Esophagus (tissue), 2 donors: ENCODE measurements around the gene ACP1. TPM values are rescaled to one million over a fixed set of nuclear protein-coding genes. Genes with fewer than 3 reads are reported as not detected.

ENCODE experiments used
- H3K27ac ChIP-seq, 2 donors: one replicate each; pipeline ENCODE4 v1.5.1; 2013; ENCODE audit warnings: low read depth in 2 of 2, mild to moderate bottlenecking in 2 of 2, inconsistent platforms in 1 of 2, low read length in 1 of 2, moderate library complexity in 1 of 2
- H3K27me3 ChIP-seq, 2 donors: one replicate each; pipeline ENCODE4 v1.6.1; 2013; ENCODE audit warnings: low read length in 2 of 2, control low read depth in 1 of 2, mild to moderate bottlenecking in 1 of 2; ENCODE audit not compliant: insufficient read depth in 2 of 2, control insufficient read depth in 1 of 2
- H3K36me3 ChIP-seq, 2 donors: one replicate each; pipeline ENCODE4 v1.6.1; 2013; ENCODE audit warnings: low read length in 1 of 2; ENCODE audit not compliant: control insufficient read depth in 2 of 2, insufficient read depth in 2 of 2
- H3K4me1 ChIP-seq, 2 donors: one replicate each; pipeline ENCODE4 v1.6.1; 2013; ENCODE audit warnings: low read length in 1 of 2; ENCODE audit not compliant: control insufficient read depth in 2 of 2, insufficient read depth in 2 of 2
- H3K4me3 ChIP-seq, 2 donors: one replicate each; pipeline ENCODE4 v1.5.1; 2013; ENCODE audit warnings: low read length in 2 of 2, mild to moderate bottlenecking in 2 of 2, low read depth in 1 of 2, moderate library complexity in 1 of 2
- H3K9me3 ChIP-seq, 2 donors: one replicate each; pipeline ENCODE4 v1.6.1; 2013; ENCODE audit warnings: mild to moderate bottlenecking in 2 of 2, low read depth in 1 of 2, low read length in 1 of 2, moderate library complexity in 1 of 2; ENCODE audit not compliant: control insufficient read depth in 2 of 2, insufficient read depth in 1 of 2
- WGBS, 2 donors: extraction: QIAGEN DNeasy Blood & Tissue Kit; methylation state at CpG; one replicate each; pipeline ENCODE4 v1.1.7; 2013; 5-methylcytosine and 5-hydroxymethylcytosine counted together
- polyA plus RNA-seq, 2 donors: library from polyadenylated mRNA; stranded (reverse); fragments of 200-250 nt; gene quantifications; one replicate each; pipeline ENCODE4 v1.2.3, GENCODE V29; 2013
- donor health status: healthy with polysubstance abuse.
- donor health status: Bipolar disorder and iron deficiency.

The ACP1 gene
- polyA plus RNA-seq, 2 donors = 49.7 to 59.2 TPM

GRCh38 chr2:236993-237539 is 27.7 kb upstream of the ACP1 start:
- Histone ChIP-seq H3K9me3 (no peaks in the 10 kb centered on the region), H3K27ac (no peak overlapping the region), H3K4me1 (no peaks in the 10 kb centered on the region), H3K27me3 (no peaks in the 10 kb centered on the region), H3K36me3 (peaks cover 0 to 6% of the 10 kb centered on the region in 2 donors), H3K4me3 (no peak overlapping the region)
- WGBS, 2 donors = 92% methylated on average over 6 of the region's 6 CpGs

GRCh38 chr2:237878-238277 is 26.9 kb upstream of the ACP1 start:
- Histone ChIP-seq H3K4me3 (no peak overlapping the region), H3K9me3 (no peaks in the 10 kb centered on the region), H3K27ac (no peak overlapping the region), H3K36me3 (peaks cover 0 to 6% of the 10 kb centered on the region in 2 donors), H3K27me3 (no peaks in the 10 kb centered on the region), H3K4me1 (no peaks in the 10 kb centered on the region)
- 77 to 82% methylated on average over 6 of the region's 6 CpGs for WGBS, 2 donors

- Histone ChIP-seq H3K27me3 (no peaks in the 10 kb centered on the region), H3K27ac (no peak overlapping the region), H3K36me3 (peaks cover 0 to 6% of the 10 kb centered on the region in 2 donors), H3K9me3 (no peaks in the 10 kb centered on the region), H3K4me3 (no peak overlapping the region), H3K4me1 (no peaks in the 10 kb centered on the region)
- 57 to 62% methylated on average over 3 of the region's 3 CpGs for WGBS, 2 donors
Observed at GRCh38 chr2:238431-238830, 26.3 kb upstream of the ACP1 start.

GRCh38 chr2:238869-239268 is 25.9 kb upstream of the ACP1 start:
- no peaks in the 10 kb centered on the region for H3K27me3 ChIP-seq
- H3K27ac ChIP-seq = no peak overlapping the region
- no peak overlapping the region for H3K4me3 ChIP-seq
- no peaks in the 10 kb centered on the region for H3K4me1 ChIP-seq
- 82 to 84% methylated on average over 5 of the region's 5 CpGs for WGBS, 2 donors
- H3K9me3 ChIP-seq = no peaks in the 10 kb centered on the region
- peaks cover 0 to 8% of the 10 kb centered on the region in 2 donors for H3K36me3 ChIP-seq

- 93% methylated on average over 7 of the region's 7 CpGs for WGBS, 2 donors
Observed at GRCh38 chr2:244547-244946, 20.2 kb upstream of the ACP1 start.

GRCh38 chr2:246489-247144 is 18.1 kb upstream of the ACP1 start:
- no peak overlapping the region for H3K4me3 ChIP-seq
- no peaks in the 10 kb centered on the region for H3K9me3 ChIP-seq
- H3K27me3 ChIP-seq = no peaks in the 10 kb centered on the region
- no peaks in the 10 kb centered on the region for H3K4me1 ChIP-seq
- H3K27ac ChIP-seq = no peak overlapping the region
- H3K36me3 ChIP-seq = peaks cover 8 to 23% of the 10 kb centered on the region in 2 donors
- WGBS, 2 donors = 59% methylated on average over 6 of the region's 6 CpGs

More at GRCh38 chr2:244547-244946, 20.2 kb upstream of the ACP1 start:
- Histone ChIP-seq H3K27me3 (no peaks in the 10 kb centered on the region), H3K9me3 (no peaks in the 10 kb centered on the region), H3K27ac (no peak overlapping the region), H3K4me3 (no peak overlapping the region), H3K36me3 (peaks cover 8 to 20% of the 10 kb centered on the region in 2 donors), H3K4me1 (no peaks in the 10 kb centered on the region)

GRCh38 chr2:248724-249123 is 16.0 kb upstream of the ACP1 start:
- Histone ChIP-seq H3K4me3 (no peak overlapping the region), H3K27me3 (no peaks in the 10 kb centered on the region), H3K4me1 (no peaks in the 10 kb centered on the region), H3K36me3 (peaks cover 8 to 23% of the 10 kb centered on the region in 2 donors), H3K9me3 (no peaks in the 10 kb centered on the region), H3K27ac (no peak overlapping the region)
- WGBS, 2 donors = 89 to 93% methylated on average over 2 of the region's 2 CpGs

- Histone ChIP-seq H3K4me1 (no peaks in the 10 kb centered on the region), H3K36me3 (peaks cover 7 to 22% of the 10 kb centered on the region in 2 donors), H3K4me3 (no peak overlapping the region), H3K27me3 (no peaks in the 10 kb centered on the region), H3K27ac (no peak overlapping the region), H3K9me3 (no peaks in the 10 kb centered on the region)
- 81 to 87% methylated on average over 15 of the region's 15 CpGs for WGBS, 2 donors
Observed at GRCh38 chr2:249538-250042, 15.2 kb upstream of the ACP1 start.

- H3K4me3 ChIP-seq = no peak overlapping the region
- H3K27me3 ChIP-seq = no peaks in the 10 kb centered on the region
- H3K9me3 ChIP-seq = no peaks in the 10 kb centered on the region
- no peak overlapping the region for H3K27ac ChIP-seq
- 92 to 94% methylated on average over 6 of the region's 6 CpGs for WGBS, 2 donors
- no peaks in the 10 kb centered on the region for H3K4me1 ChIP-seq
- H3K36me3 ChIP-seq = peaks cover 0 to 14% of the 10 kb centered on the region in 2 donors
Observed at GRCh38 chr2:252001-252602, 12.6 kb upstream of the ACP1 start.
